ENCODE results near the gene GPC4. TPM values are rescaled to one million over a fixed set of nuclear protein-coding genes. Genes with fewer than 3 reads are reported as not detected.

GPC4 gene
- total RNA-seq, 4 donors from 2014 or later = 5.9 to 20.2 (median 8.8) TPM

DNA sequence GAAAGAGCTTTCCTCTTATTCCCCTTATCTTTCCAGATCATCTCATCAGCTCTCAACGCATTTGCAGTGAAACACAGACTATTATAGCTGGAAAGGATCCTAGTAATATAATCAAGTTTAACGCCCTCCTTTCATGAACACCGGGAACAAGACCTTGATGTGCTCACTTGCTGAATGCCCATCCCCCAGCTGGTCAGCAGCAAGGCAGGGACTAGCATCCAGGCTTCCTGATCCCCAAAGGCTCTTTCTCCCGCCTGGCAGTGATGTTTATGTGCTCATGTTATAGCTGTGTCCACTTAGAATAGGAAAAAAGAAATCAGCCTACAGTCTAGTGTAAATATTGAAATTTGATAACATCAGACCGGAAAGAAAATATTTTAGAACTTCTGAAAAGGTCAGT lies 24.6 kb downstream of the GPC4 start:
- Histone ChIP-seq H3K4me3 (no peak overlapping the region), H3K27ac (no peak overlapping the region), H3K36me3 (no peaks in the 10 kb centered on the region), H3K4me1 (no peaks in the 10 kb centered on the region), H3K27me3 (no peaks in the 10 kb centered on the region), H3K9me3 (no peaks in the 10 kb centered on the region)
- intact Hi-C loops (cut with DNase I; ENCODE audit: low total_unique reads) = no loop called here
- TF ChIP-seq POLR2A (IDR thresholded peaks at IDR 0.05) = no peak
- no peak for TF ChIP-seq CTCF (IDR thresholded peaks at IDR 0.05)
- DNase-seq = no peak

DNA sequence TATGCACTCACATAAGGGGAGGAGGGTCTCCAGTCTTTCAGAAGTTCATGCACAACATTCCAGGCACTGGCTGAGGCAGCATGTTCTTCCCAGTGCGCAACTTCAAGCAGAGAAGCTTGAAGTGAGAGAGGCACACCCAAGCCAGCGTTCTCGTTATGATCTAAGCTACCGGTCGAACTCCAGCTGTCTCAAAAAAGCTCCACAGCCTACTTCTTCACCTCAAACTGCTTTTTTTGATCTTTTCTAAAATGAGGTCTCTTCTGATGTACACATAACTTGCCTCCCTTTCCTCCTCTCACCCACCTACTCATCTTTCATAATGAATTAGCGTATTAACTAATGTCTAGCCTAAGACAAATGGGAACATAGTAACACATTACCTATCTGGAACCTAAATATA lies 25.3 kb downstream of the GPC4 start:
- no peak for DNase-seq
- H3K4me1 ChIP-seq = no peaks in the 10 kb centered on the region
- no peak overlapping the region for H3K27ac ChIP-seq
- no peaks in the 10 kb centered on the region for H3K9me3 ChIP-seq
- no peak for TF ChIP-seq CTCF (IDR thresholded peaks at IDR 0.05)
- no peak for TF ChIP-seq POLR2A (IDR thresholded peaks at IDR 0.05)
- intact Hi-C loops (cut with DNase I; ENCODE audit: low total_unique reads) = no loop called here
- H3K36me3 ChIP-seq = no peaks in the 10 kb centered on the region
- H3K27me3 ChIP-seq = no peaks in the 10 kb centered on the region
- no peak overlapping the region for H3K4me3 ChIP-seq

GRCh38 chrX:133384454-133384853 lies 30.8 kb downstream of the GPC4 start:
- Histone ChIP-seq H3K27ac (no peak overlapping the region), H3K27me3 (no peaks in the 10 kb centered on the region), H3K4me1 (no peaks in the 10 kb centered on the region), H3K4me3 (no peak overlapping the region), H3K9me3 (no peaks in the 10 kb centered on the region), H3K36me3 (no peaks in the 10 kb centered on the region)
- no peak for TF ChIP-seq CTCF (IDR thresholded peaks at IDR 0.05)
- no peak for TF ChIP-seq POLR2A (IDR thresholded peaks at IDR 0.05)
- no peak for DNase-seq
- intact Hi-C loops (cut with DNase I; ENCODE audit: low total_unique reads) = no loop called here

DNA sequence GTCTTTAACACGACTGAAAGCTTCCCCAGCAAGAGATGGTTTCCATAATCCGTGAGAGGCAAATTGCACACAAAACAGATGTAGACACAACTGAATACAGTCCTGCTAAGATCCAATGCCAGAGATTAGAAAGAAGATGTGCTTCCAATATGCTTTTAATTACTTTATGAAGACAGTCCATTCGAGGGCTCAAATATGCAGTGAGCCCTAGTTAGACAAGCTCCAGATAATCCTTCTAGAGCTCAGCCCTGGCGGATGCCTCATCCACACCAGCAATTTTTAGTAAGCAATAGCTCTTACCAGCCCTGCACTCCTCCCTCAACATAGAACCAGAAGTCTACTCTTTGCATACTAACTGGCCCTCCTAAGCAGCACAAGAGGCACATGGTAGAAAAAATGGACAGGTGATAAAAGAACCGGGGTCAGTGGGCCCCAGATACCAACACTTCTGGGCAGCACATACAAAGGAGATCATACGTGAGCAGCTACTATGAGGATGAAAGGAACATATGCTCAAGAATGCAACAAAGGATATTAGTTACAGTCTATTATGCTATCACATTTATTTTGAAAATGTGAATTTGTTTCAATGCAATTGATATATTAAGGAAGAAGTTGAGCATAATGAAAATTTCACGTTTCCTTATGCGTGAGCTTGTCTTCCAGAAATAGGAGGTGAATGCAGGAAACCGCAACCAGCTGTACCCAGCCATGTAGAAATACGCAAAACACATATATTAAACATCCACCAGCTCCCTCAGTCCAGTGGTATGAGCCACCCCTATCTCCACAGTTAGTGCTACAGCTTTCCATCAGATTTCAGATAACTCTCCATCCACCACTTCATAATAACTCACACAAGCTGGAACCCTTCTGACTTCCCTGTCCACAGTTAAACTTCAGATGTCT lies 34.3 kb downstream of the GPC4 start:
- no peak for DNase-seq
- H3K9me3 ChIP-seq = no peaks in the 10 kb centered on the region
- no peak for TF ChIP-seq CTCF (IDR thresholded peaks at IDR 0.05)
- no peak for TF ChIP-seq POLR2A (IDR thresholded peaks at IDR 0.05)
- intact Hi-C loops (cut with DNase I; ENCODE audit: low total_unique reads) = no loop called here
- H3K27me3 ChIP-seq = no peaks in the 10 kb centered on the region
- no peaks in the 10 kb centered on the region for H3K36me3 ChIP-seq
- H3K4me3 ChIP-seq = no peak overlapping the region
- no peak overlapping the region for H3K27ac ChIP-seq
- H3K4me1 ChIP-seq = no peaks in the 10 kb centered on the region

- no peak overlapping the region for H3K27ac ChIP-seq
- no peaks in the 10 kb centered on the region for H3K9me3 ChIP-seq
- H3K4me3 ChIP-seq = no peak overlapping the region
- H3K36me3 ChIP-seq = no peaks in the 10 kb centered on the region
- H3K4me1 ChIP-seq = no peaks in the 10 kb centered on the region
- no peak for TF ChIP-seq CTCF (IDR thresholded peaks at IDR 0.05)
- no peak for TF ChIP-seq POLR2A (IDR thresholded peaks at IDR 0.05)
- no peak for DNase-seq
- intact Hi-C loops (cut with DNase I; ENCODE audit: low total_unique reads) = no loop called here
- no peaks in the 10 kb centered on the region for H3K27me3 ChIP-seq
These were observed 38.9 kb downstream of the GPC4 start for GRCh38 chrX:133376422-133376821.
